GM18868 (cell line): Measurements from ENCODE around the gene FRMPD4.

Experiments
- ATAC-seq: cut with Tn5 transposase; IDR thresholded peaks from one replicate; pipeline ENCODE4 v1.9.1; 2021; ENCODE audit warnings: mild to moderate bottlenecking, moderate library complexity; ENCODE audit not compliant: unreplicated experiment

The FRMPD4 gene

DNA sequence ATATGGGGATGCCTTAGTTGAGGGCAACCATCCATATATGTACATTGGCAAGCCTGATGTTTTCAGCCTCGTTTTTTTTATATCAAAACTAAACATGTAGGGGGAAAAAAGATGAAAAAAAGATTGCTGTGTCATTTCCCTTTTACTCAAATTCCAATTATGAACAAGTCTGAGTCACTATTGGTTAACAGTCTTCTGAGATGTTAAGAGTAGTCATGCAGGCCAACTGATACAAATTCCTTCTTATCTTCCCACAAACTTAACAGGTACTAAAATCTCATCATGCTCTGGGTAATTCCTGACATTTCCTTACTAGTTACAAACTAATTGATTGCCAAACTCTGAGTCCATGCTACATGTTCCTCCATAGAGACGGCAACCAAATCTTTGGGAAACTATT, 222.1 kb downstream of the FRMPD4 start:
- no peak for ATAC-seq

DNA sequence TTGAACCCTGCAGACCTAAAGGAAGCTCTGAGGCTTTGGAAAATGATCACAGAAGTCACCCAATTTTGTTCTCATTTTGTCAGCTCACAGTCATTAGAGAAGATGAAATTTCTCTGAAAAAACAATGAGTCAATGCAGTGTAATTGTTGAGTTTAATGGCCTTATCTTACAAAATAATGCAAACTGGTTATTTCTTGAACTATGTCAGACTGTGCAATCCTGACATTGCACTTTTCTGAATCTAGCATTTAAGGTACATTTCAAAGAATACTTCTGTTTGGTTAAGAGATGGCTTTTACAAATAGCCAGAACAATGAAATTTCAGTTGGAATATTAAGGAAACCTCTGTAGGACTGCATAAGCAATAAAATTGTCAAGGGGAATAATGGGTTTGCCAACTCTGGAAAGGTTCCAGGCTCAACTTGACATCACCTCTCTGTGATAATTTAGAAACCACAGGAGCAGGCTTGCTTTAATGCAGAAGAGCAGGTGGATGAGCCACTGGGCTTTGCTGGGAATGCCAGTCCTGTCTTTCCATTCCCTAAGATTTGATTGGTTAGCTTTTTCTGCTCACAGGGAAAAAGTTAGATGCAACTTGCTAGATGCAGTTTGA, 222.8 kb downstream of the FRMPD4 start:
- ATAC-seq, result no peak

DNA sequence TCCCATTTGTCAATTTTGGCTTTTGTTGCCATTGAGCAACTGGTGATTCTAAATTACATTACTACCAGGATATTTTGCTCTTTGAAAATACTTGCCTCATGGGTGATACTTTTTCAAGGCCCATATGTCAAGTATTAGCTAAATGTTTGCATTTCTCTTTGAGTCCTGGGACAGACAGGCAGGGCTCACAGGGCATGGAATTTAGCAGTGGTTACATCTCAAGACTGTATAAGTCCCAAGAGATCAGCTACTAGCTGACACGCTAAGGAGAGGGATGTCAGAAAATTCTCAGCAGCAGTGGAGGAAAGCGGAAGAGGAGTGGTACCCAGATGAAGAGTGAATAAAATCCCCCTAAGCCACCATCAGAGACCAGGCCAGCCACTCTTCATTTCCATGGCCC, 224.9 kb downstream of the FRMPD4 start:
- no peak for ATAC-seq

DNA sequence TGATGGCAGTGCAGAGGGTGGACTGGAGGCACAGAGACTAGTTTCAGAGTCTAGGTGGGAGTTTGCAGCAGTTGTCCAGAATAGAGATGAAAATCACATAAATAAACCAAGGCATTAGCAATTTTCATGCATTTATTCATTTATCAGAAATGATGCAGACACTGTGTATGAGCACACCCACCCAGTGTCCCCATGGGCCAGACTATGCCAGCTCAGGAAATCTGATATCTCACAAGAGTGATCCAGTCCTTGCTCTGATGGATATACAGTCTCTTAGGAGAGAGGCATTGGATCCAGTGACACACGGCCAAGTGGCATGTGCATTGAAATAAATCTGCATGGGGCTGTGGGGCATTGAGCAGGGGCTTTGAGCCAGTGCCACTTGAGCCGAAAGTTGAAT, 228.2 kb downstream of the FRMPD4 start:
- ATAC-seq, result no peak

DNA sequence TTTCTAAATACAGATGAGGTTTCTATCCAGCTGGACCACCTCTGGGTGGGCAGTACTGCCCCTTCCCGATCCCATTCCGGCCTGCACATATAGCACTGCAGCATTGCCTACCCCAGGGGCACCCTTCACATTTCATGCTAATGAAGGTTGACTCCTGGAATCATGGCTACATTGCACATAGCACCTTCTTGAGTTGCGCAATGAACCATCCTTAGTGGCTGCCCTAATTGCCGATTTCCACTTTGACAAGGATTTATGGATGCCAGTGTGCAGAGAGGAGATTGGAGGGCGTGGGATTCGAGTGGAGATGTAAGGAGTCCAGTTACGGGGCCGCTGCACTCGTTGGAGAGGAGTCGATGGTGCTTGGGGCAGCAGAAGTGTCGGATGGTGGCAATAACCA, 229.0 kb downstream of the FRMPD4 start:
- ATAC-seq, result no peak

DNA sequence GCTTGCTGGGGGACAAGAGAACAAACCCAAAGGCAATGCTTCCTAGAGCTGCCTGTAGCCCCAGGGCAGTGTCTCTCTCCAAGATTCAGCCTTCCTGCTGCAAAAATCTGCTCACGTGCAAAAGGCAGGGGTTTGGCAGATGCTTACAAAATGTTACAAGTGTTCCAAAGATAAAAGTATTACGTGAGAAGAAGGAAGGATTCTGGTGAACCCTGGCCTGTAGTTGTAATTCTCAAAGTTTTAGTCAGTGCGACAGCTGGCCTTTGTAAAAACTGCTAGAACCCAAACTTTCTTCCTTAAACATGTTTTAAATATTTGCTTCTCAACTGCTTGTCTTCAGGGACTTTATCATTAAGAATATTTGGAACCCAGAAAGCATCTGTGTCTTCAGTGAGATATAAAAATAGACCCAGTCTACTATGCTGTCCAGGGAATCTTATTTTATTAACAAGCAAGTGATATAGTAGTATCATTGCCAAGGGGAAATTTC, 232.3 kb downstream of the FRMPD4 start:
- no peak for ATAC-seq

DNA sequence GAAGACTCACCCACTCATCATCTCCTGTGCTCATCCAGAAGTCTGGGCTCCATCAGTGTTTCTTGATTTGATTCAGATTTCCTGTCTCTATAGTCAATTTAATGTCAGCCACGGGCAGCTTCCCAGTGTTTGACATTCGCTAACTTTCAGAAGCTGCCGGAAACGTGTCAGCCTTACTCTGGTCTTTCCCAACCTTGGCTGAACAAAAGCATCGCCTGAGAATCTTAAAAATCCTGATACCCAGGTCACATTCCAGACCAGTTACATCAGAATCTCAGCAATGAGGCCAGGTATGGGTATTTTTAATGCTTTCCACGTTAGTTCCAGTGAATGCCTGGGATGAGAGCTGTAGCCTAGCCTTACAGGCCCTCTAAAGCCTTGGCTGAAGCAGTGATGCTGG, 233.8 kb downstream of the FRMPD4 start:
- no peak for ATAC-seq

DNA sequence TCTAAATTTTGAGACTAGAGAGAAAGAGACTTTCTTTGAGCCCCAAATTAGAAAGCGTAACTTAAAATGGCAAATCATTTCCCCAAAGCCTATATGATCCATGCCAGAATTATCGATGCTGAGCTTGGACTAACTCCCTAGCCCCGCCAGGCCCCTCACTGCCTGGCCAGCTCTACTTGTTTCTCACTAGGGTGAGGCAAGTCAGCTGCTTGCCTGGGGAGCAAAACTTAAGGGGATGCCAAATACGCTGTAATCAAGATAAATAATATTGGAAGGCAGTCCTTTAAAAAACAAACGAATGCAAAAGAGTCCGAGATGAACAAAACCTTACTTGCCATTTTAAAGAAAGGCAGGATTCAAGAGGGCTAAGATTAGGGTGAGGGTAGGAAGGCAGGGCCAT, 236.0 kb downstream of the FRMPD4 start:
- ATAC-seq, result no peak

DNA sequence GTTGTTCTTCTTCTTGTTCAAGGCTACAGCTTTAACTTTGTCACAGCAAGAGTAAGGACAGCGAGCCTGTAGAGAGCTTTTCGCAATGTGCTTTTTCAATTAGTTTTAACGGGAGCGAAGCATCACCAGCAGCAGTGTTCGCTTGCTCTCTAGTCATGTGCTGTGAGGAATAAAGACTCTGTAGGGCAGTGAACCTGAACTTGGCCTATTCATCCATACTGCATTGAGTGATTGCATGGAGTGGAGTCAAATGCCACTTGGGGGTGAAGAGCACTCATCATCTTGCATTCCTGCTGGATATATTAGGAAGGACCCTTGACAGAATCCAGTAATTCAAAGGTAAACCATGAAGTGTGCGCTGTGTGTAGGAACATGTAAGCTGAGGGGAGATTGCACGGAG, 240.0 kb downstream of the FRMPD4 start:
- no peak for ATAC-seq

DNA sequence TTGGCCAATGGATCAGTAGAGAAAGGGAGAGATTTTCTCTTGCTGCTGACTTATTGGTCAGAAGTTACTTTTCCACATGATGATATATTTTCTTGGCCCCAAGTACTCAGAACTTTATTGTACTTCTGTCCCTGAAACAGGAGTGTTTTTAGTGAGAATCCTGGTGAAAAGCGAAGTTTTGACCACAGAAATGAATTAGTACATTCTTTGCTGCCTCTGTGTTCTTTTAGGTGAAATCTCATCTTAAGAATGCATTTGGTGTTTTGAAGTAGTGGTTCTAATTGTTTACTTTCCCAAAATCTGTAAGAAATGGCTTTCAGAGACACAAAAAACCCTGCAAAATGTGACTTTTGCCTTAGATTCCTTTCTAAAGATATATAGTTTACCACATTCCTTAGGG, 240.4 kb downstream of the FRMPD4 start:
- no peak for ATAC-seq

DNA sequence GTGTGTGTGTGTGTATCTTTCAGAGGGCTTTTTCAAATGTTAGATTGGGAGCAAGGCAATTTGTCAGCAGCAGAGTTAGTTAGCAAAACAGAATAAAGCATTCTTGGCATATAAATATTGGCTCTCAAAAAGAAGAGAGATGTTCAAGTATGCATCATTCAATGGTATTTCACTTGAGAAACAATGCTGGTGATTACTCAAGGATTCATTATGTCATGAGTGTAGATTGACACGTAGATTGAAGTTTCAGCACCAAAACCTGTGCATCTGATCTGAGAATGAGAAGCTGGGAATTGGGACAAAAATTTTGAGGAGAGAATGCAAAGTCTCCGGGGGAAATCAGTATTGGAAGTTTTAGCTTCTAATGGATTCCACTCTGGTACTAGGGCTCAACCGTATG, 241.4 kb downstream of the FRMPD4 start:
- ATAC-seq, result no peak

DNA sequence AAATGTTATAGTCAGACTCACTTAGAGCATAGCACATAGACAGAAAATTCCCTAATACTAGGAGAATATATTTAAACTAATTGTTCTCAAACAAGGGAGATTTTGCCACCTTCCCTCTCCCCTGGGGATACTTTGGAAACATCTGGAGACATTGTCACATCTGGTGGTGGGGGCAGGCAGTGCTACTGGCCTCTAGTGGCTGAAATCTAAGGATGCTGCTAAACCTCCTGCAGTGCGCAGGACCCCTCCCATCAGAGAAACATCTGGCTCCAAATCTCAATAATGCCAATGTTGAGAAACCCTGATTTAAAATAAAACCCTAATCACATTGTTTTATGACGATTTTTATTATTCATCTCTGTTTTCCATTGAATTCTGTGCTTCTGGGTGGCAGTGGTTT, 244.9 kb downstream of the FRMPD4 start:
- ATAC-seq, result no peak

DNA sequence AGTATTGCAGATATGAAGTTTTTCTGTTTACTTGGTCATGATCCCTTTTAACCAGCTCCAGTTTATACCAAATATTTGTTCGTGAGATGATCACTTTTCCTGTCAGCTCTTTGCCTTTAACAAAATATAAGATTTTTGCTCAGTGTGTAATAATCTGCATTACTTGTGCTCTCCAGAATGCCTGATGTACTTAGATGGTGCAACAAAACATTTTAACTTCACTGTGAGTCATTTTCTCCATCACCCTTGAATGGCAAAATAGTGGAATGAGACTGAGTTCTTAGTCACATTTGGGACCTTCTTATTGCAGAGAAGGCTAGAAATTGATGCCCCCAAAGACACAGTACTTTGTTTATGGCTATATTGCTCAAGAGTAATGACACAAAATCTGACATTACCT, 252.0 kb downstream of the FRMPD4 start:
- ATAC-seq, result no peak

DNA sequence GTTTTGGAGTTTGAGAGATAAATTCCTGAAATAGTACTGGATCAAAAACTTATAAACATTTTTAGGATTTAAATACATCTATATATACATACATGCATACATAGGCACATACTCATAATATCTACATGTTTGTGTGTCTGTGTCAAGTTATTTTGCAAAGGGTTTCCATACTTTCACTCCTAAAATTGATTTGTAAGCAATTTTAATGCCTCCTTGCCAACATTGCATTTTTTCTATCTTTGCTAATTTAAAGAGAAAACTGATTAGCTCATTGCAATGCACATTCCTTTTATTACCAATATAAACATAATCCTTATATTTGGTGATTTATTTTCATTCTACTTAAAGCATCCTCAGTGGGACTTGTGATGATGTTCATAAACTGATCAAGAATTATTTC, 258.3 kb downstream of the FRMPD4 start:
- ATAC-seq, result no peak

DNA sequence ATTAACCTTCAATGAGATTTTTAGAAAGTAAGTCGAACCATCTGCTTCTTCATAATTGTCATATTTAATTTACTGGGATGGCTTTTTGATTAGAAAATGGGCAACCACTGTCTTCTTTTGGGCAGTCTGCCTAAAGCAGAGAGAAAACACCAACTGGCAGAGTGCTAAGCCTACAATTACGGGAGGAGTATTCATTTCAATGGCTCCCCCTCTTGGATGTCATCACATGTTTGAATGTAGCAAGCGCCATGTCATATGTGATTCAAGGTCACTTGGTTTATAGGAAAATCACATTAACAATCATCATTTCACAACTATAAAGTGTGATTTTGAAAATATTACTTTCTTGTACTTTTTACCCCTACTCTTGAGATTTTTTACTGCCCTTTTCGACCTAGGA, 261.9 kb downstream of the FRMPD4 start:
- no peak for ATAC-seq

DNA sequence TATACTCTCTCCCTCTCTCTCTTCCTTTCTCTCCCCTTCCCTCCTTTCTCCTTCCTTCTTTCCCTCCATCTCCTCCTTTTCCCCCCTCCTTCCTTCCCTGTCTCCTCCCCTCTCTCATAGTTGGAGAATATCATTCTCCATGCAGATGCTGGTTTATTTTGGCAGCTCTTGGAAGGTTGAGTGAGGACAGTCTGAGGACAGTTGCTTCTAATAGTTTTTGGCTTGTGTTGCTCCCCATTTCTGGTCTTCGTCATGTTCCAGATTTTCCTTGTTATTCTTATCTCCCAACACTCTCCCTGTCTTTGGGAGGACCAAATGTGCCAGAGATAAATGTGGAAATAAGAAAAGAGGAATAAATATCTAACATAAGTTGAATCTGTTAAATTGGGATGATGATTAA, 263.0 kb downstream of the FRMPD4 start:
- no peak for ATAC-seq

DNA sequence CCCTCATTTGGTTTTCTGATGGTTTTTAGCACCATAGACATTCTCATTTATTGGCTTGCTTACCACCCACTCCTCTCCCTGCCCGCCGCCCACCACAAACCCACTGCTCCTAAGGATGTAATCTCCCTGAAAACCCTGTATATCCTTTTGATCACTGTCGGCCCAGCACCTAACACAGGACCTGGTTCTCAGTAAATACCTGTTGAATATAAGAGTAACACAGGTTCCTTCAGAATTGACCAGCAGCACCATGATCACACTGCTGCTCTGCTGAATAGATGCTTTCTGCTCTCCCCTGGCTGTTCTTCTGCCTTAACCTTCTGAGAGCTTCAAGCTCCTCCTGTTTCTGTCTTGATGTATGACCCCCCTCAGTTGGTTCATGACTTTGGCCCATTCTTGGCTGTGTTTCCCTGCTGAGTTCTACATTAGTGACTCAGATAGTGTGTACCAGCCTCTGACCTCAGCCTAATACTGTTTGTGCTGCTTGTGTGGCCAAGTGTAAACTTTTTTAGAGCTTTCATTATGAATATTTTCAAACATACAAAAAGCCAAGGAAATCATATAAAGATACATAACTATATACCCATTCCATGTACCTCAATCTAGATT, 265.3 kb downstream of the FRMPD4 start:
- ATAC-seq, result no peak

DNA sequence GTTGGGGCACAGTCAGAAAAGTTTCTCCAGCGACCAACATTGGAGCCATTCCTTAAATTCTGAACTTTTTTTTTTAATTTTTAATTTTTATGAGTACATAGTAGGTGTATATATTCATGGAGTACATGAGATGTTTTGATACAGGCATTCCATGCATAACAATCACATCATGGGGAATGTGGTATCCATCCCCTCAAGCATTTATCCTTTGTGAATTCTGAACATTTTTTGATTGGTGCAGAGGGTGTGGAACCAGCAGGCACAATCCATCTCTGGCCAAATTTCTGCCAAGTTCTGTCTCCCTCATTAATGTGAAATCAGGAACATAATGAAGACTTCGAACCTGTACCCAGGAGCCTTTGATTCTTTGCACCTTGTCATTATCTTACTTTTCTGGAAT, 267.0 kb downstream of the FRMPD4 start:
- no peak for ATAC-seq

DNA sequence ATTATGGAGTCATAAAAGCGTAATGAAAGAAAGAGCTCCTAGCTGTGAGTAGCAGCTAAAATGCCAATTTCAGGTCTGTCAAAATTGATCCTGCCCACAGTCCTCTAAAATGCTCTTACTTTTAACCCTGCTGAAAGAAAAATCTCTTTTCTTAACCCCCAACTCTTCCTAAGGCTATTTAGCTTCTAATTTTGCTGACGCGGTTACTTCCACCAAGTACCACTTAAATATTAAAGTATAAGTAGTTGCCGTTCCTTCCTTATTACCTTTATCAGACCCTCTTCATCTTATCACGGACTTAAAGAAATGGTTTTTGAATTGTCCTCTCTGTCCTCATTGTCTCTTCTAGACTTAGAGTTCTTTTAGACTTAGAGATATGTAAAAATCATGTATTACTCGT, 272.2 kb downstream of the FRMPD4 start:
- no peak for ATAC-seq

DNA sequence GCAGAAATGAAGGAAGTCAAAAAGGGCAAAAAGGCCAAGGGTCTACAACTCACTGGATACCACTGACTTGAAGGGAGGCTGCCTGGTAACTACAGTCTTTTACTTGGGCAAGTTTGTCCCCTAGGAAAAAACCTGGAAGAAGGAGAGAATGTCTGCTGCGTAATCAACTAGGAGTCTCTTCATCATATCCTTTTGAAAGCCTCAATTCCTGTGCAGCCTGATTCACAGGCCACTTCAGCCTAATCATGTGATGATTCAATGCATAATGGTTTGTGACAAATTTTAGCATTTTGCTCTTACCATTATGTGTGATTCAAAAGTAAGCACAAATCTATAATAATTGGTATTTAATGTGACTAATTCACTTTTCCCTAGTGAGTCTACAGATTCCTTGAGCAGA, 273.6 kb downstream of the FRMPD4 start:
- no peak for ATAC-seq

DNA sequence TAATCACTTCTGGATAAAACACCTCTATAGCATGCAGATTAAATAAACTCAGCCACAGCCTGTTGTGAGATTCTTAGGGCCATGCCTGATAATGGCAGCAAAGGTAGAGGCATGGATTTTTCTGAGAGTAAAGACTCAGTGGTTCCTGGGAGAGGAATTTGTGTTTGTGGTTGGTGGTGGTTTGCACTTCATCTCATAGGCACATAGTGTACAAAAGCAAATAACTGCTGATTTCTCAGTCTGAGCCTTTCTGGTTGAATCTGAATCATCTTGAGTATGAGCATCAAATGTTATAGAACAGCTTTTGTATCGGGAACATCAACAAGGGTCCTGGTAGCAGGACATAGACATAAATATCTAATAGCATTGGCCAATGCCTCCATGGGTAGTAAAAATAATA, 274.3 kb downstream of the FRMPD4 start:
- ATAC-seq, result no peak

DNA sequence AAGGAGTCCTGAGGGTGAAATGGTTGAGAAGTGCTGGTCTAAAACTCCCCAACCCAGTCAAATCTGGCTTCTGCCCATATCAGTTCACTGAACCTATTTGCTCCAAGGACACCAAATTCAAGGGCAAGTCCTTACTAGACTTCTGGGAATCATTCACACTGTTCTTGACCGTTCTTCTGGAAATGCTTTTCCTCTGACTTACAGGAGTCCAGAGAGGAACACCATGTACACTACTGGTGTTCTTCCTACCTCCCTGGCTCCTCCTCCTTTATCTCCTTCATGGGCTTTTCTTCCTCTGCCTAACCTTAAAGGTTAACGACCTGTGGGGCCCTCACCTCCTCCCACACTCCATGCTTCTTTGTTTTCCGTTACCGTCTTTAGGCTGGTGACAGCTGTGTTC, 281.3 kb downstream of the FRMPD4 start:
- ATAC-seq, result no peak

DNA sequence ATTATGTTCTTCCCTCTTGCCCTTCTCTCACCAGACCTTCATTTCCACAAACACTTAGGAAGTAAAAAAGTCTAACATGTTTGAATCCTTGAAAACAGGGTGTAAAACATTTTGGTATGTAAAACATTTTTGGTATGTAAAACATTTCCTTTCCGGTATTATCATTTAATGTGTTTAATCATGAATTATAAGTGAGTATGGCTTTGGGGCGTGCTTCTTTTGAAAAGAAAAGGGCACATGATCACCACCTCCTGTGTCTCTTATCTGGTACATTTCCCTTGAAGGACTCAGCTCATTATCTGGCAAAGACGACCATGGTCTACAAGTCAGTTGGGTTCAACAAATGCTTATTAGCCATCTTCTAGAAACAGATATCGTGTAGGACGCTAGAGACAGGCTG, 283.6 kb downstream of the FRMPD4 start:
- ATAC-seq, result no peak
